Stomach smooth muscle (tissue), 2 donors: ENCODE data around the gene LEF1.

ENCODE experiments used
- H3K27ac ChIP-seq: one replicate; pipeline ENCODE4 v1.7.0; 2013; ENCODE audit warnings: mild to moderate bottlenecking, low read length, inconsistent platforms
- H3K27me3 ChIP-seq, 2 donors: one replicate each; pipeline ENCODE4 v1.7.0; 2013; ENCODE audit warnings: low read length in 2 of 2; ENCODE audit not compliant: insufficient read depth in 2 of 2, control insufficient read depth in 1 of 2
- H3K36me3 ChIP-seq, 2 donors: one replicate each; pipeline ENCODE4 v1.7.0; 2013; ENCODE audit warnings: low read length in 2 of 2; ENCODE audit not compliant: control insufficient read depth in 2 of 2, insufficient read depth in 2 of 2
- H3K4me1 ChIP-seq: one replicate; pipeline ENCODE4 v1.7.0; 2013; ENCODE audit warnings: low read length; ENCODE audit not compliant: control insufficient read depth, insufficient read depth
- H3K4me3 ChIP-seq, 2 donors: one replicate each; pipeline ENCODE4 v1.7.0; 2013; ENCODE audit warnings: low read length in 2 of 2
- H3K9ac ChIP-seq, 2 donors: one replicate each; pipeline ENCODE4 v1.7.0; 2013; ENCODE audit warnings: low read length in 2 of 2, mild to moderate bottlenecking in 1 of 2
- H3K9me3 ChIP-seq, 2 donors: one replicate each; pipeline ENCODE4 v1.7.0; 2013; ENCODE audit warnings: low read length in 2 of 2; ENCODE audit not compliant: control insufficient read depth in 2 of 2
- donor health status: healthy.
- donor health status: Pancreatic carcinoma.

LEF1 gene

DNA sequence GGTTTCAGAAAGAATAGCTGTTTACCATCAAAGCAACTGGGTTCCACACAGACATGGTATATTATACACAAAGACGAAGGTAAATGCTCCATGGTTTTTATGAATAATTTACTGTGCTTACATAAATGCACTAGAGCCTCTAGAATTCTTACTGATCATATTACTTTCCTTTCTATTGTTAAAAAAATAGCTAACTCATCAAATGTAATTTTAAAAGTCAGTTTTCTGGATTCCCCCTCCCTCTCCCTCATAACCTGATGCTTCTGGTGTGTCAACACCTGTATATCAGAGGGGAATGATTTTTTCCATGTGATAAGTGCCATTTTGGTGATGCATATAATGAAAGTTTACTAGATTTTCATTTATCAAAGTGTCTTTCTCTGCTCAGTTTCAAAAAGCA, 31.1 kb upstream of the LEF1 start:
- no peaks in the 10 kb centered on the region for H3K36me3 ChIP-seq
- no peaks in the 10 kb centered on the region for H3K9me3 ChIP-seq
- no peak overlapping the region for H3K27ac ChIP-seq
- H3K4me3 ChIP-seq = no peak overlapping the region
- no peaks in the 10 kb centered on the region for H3K27me3 ChIP-seq
- no peaks in the 10 kb centered on the region for H3K4me1 ChIP-seq
- H3K9ac ChIP-seq = no peak overlapping the region

- Histone ChIP-seq H3K4me3 (no peak overlapping the region), H3K9ac (no peak overlapping the region), H3K27ac (no peak overlapping the region), H3K4me1 (no peaks in the 10 kb centered on the region), H3K9me3 (no peaks in the 10 kb centered on the region), H3K36me3 (no peaks in the 10 kb centered on the region), H3K27me3 (no peaks in the 10 kb centered on the region)
These were observed 25.3 kb upstream of the LEF1 start for GRCh38 chr4:108193886-108194672.

DNA sequence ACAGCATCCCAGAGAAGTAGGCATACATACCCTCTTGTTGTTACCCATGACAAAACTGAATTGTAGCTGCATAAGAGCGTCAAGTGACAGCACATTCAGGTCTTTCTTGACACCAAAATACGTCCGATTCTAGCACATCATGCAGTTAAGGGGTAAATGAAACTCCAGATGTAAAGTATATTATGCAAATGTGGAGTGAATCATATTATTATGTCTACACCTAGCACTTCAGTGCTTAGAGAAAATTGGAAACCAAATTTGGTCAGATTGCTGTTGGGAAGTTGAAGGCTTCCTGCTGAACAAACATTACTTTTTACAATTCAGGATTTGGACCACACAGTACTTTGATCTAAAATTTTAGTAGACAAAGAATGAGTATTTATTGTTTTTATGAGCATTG, 24.2 kb upstream of the LEF1 start:
- H3K9ac ChIP-seq = no peak overlapping the region
- no peaks in the 10 kb centered on the region for H3K4me1 ChIP-seq
- H3K27ac ChIP-seq = no peak overlapping the region
- no peaks in the 10 kb centered on the region for H3K9me3 ChIP-seq
- no peaks in the 10 kb centered on the region for H3K36me3 ChIP-seq
- H3K27me3 ChIP-seq = no peaks in the 10 kb centered on the region
- no peak overlapping the region for H3K4me3 ChIP-seq

DNA sequence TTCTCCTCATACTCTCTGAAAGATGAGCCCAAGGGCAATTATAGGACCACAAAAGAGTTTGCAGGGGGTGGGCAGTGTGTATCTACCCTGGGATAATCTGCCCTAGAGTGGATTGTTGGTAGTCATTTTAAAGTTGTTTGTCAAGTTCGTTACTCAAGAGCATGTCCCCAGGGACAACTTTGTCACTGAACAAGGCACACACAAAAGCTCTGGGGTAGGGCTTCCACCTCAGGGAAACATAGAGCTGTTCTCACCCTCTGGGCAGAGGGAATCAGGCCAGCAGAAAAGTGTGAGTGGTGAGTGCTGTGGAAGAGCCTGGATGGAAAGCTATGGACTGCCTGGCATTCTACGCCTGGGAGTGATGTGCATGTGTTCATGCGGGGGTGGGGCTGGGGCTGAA, 23.3 kb upstream of the LEF1 start:
- no peak overlapping the region for H3K9ac ChIP-seq
- H3K4me1 ChIP-seq = no peaks in the 10 kb centered on the region
- no peaks in the 10 kb centered on the region for H3K9me3 ChIP-seq
- no peaks in the 10 kb centered on the region for H3K36me3 ChIP-seq
- H3K27me3 ChIP-seq = no peaks in the 10 kb centered on the region
- H3K4me3 ChIP-seq = no peak overlapping the region
- no peak overlapping the region for H3K27ac ChIP-seq

GRCh38 chr4:108191269-108191914, 22.7 kb upstream of the LEF1 start:
- H3K9ac ChIP-seq = no peak overlapping the region
- no peaks in the 10 kb centered on the region for H3K36me3 ChIP-seq
- no peak overlapping the region for H3K4me3 ChIP-seq
- H3K4me1 ChIP-seq = no peaks in the 10 kb centered on the region
- H3K9me3 ChIP-seq = no peaks in the 10 kb centered on the region
- H3K27ac ChIP-seq = no peak overlapping the region
- H3K27me3 ChIP-seq = no peaks in the 10 kb centered on the region

GRCh38 chr4:108188770-108189169, 20.0 kb upstream of the LEF1 start:
- H3K36me3 ChIP-seq = no peaks in the 10 kb centered on the region
- H3K27me3 ChIP-seq = no peaks in the 10 kb centered on the region
- no peaks in the 10 kb centered on the region for H3K4me1 ChIP-seq
- no peaks in the 10 kb centered on the region for H3K9me3 ChIP-seq
- H3K27ac ChIP-seq = no peak overlapping the region
- no peak overlapping the region for H3K9ac ChIP-seq
- H3K4me3 ChIP-seq = no peak overlapping the region

DNA sequence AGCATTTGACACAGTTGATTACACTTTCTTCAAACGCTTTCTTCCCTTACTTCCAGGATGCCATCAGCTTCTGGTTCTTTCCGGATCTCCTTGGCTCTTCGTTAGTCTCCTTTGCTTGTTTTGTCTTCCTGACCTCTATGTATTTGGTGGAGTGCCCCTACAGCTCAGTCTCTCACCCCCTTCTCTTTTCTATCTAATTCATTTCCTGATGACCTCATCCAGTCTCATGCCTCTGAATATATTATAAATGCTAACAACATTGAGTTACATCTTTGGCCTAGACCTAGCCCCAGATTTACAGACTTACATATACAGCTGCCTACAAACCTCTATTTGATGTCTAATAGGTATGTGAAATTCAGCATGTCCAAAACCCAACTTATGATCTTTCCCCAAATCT, 16.5 kb upstream of the LEF1 start:
- Histone ChIP-seq H3K4me3 (no peak overlapping the region), H3K27me3 (no peaks in the 10 kb centered on the region), H3K4me1 (no peaks in the 10 kb centered on the region), H3K36me3 (no peaks in the 10 kb centered on the region), H3K27ac (no peak overlapping the region), H3K9me3 (no peaks in the 10 kb centered on the region), H3K9ac (no peak overlapping the region)

- Histone ChIP-seq H3K9ac (no peak overlapping the region), H3K36me3 (no peaks in the 10 kb centered on the region), H3K27ac (no peak overlapping the region), H3K4me3 (no peak overlapping the region), H3K9me3 (no peaks in the 10 kb centered on the region), H3K27me3 (no peaks in the 10 kb centered on the region), H3K4me1 (no peaks in the 10 kb centered on the region)
These were observed 15.8 kb upstream of the LEF1 start for GRCh38 chr4:108184453-108185049.

GRCh38 chr4:108181704-108182103, 13.0 kb upstream of the LEF1 start:
- H3K9me3 ChIP-seq = no peaks in the 10 kb centered on the region
- H3K27me3 ChIP-seq = peaks cover 0 to 3% of the 10 kb centered on the region in 2 donors
- H3K9ac ChIP-seq = no peak overlapping the region
- no peak overlapping the region for H3K4me3 ChIP-seq
- H3K27ac ChIP-seq = no peak overlapping the region
- H3K4me1 ChIP-seq = no peaks in the 10 kb centered on the region
- no peaks in the 10 kb centered on the region for H3K36me3 ChIP-seq

DNA sequence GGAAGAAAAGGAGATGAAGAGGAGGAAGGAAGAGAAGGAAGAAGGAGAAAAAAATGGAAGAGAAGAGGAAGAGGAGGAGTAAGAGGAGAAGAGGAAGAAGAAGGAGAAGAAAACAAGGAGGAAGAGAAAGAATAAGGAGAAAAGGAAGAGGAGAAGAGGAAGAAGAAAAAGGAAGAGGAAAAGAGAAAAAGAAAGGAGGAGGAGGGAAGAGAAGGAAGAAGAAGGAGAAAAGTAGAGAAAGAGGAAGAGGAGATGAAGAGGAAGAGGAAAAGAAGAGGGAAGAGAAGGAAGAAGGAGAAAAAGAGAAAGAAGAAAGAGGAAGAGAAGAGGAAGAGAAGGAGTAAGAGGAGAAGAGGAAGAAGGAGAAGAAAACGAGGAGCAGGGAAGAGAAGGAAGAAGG, 11.8 kb upstream of the LEF1 start:
- Histone ChIP-seq H3K36me3 (no peaks in the 10 kb centered on the region), H3K27ac (no peak overlapping the region), H3K9ac (no peak overlapping the region), H3K4me3 (no peak overlapping the region), H3K27me3 (peaks cover 0 to 3% of the 10 kb centered on the region in 2 donors), H3K9me3 (no peaks in the 10 kb centered on the region), H3K4me1 (no peaks in the 10 kb centered on the region)

GRCh38 chr4:108175966-108176365, 7.2 kb upstream of the LEF1 start:
- no peaks in the 10 kb centered on the region for H3K36me3 ChIP-seq
- peaks cover 16 to 33% of the 10 kb centered on the region in 2 donors for H3K27me3 ChIP-seq
- peaks cover 8% of the 10 kb centered on the region for H3K4me1 ChIP-seq
- H3K27ac ChIP-seq = no peak overlapping the region
- no peak overlapping the region for H3K4me3 ChIP-seq
- H3K9me3 ChIP-seq = no peaks in the 10 kb centered on the region
- H3K9ac ChIP-seq = no peak overlapping the region
